ENCODE results near the gene UBL3. TPM values are rescaled to one million over a fixed set of nuclear protein-coding genes. Genes with fewer than 3 reads are reported as not detected.

The UBL3 gene
- total RNA-seq, 1 donor from 2014 or later, result 20.0 TPM

DNA sequence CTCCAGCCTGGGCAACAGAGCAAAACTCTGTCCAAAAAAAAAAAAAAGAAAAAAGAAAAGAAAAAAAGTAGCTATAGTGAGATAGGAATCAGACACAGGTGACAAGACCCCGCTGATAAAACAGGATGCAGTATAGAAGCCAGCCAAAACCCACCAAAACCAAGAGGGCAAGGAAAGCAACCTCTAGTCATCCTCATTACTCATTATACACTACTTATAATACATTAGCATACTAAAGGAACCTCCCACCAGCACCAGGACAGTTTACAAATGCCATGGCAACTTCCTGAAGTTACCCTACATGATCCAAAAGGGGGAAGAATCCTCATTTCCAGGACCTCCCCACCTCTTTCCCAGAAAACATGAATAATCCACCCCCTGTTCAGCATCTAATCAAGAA is 35.6 kb upstream of the UBL3 start:
- no peak overlapping the region for H3K4me3 Mint-ChIP-seq
- H3K27ac Mint-ChIP-seq, result no peak overlapping the region
- Histone ChIP-seq H3K4me3 (no peak overlapping the region), H3F3A (ENCODE audit: low read depth) (peaks cover 20% of the 10 kb centered on the region), H3K9ac (no peak overlapping the region), H3K27ac (no peak overlapping the region), H3K27me3 (no peaks in the 10 kb centered on the region), H3K9me3 (ENCODE audit: low read depth) (no peaks in the 10 kb centered on the region), H3K36me3 (no peaks in the 10 kb centered on the region), H3K4me1 (peaks cover 38% of the 10 kb centered on the region), H4K20me1 (ENCODE audit: low read depth) (no peaks in the 10 kb centered on the region), H3K79me2 (ENCODE audit: low read depth) (no peaks in the 10 kb centered on the region), H2AFZ (replicated peaks) (no peak overlapping the region), H3K4me2 (no peak overlapping the region)
- H3K27me3 Mint-ChIP-seq (ENCODE audit: insufficient read depth, low read depth), result peaks cover 18% of the 10 kb centered on the region
- no peak for DNase-seq (ENCODE audit: low spot score)
- H3K9me3 Mint-ChIP-seq, result peaks cover 2% of the 10 kb centered on the region
- H3K36me3 Mint-ChIP-seq, result no peaks in the 10 kb centered on the region
- H3K4me1 Mint-ChIP-seq, result peaks cover 43% of the 10 kb centered on the region
- TF ChIP-seq EZH2 (IDR thresholded peaks at IDR 0.05) (no peak), EZH2phosphoT487 (IDR thresholded peaks at IDR 0.05) (no peak)
- TF ChIP-seq, protein P1, sequence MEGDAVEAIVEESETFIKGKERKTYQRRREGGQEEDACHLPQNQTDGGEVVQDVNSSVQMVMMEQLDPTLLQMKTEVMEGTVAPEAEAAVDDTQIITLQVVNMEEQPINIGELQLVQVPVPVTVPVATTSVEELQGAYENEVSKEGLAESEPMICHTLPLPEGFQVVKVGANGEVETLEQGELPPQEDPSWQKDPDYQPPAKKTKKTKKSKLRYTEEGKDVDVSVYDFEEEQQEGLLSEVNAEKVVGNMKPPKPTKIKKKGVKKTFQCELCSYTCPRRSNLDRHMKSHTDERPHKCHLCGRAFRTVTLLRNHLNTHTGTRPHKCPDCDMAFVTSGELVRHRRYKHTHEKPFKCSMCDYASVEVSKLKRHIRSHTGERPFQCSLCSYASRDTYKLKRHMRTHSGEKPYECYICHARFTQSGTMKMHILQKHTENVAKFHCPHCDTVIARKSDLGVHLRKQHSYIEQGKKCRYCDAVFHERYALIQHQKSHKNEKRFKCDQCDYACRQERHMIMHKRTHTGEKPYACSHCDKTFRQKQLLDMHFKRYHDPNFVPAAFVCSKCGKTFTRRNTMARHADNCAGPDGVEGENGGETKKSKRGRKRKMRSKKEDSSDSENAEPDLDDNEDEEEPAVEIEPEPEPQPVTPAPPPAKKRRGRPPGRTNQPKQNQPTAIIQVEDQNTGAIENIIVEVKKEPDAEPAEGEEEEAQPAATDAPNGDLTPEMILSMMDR (IDR thresholded peaks at IDR 0.05), result no peak

DNA sequence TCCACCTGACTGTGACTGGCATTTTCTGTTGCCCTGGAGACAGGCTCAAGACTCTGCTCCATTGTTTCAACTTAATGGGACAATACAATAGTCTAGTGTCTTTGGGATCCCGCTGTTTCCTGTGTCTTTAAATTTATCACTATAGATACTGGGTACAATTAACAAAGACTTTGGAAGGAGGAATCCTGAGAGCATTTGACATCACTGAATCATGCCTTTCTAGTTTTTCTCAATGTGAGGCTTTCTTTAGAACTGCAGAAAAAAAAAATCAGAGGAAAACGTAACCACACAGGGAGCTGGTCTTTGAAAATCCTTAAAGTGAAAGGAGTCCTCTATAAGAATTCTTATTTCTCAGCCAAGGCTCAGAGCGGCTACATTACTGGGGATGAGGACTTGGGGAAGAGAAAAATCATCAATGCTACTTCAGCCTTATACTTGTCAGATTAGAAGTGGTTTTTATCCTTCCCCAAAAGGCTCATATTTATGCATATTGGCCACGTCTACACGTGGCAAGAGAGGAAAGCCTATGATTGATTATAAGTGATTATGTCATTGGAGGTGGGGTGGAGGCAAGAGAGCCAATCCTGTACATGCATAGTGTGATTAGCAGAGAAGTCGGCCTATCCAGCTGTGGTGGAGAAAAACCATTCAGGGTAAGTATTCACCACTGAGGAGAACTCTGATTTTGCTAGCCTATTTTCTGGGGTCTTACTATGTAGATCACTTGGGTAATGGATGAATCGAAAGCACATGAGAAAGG is 34.4 kb upstream of the UBL3 start:
- Mint-ChIP-seq H3K4me1 (peaks cover 46% of the 10 kb centered on the region), H3K4me3 (peak overlapping the region; percentile 11), H3K36me3 (no peaks in the 10 kb centered on the region), H3K9me3 (peaks cover 2% of the 10 kb centered on the region), H3K27ac (peak overlapping the region; percentile 90), H3K27me3 (ENCODE audit: insufficient read depth, low read depth) (peaks cover 12% of the 10 kb centered on the region)
- H3K36me3 ChIP-seq, result no peaks in the 10 kb centered on the region
- H3K4me3 ChIP-seq, result peak overlapping the region; percentile 24
- H2AFZ ChIP-seq (replicated peaks), result no peak overlapping the region
- peak overlapping the region; percentile 62 for H3K4me2 ChIP-seq
- H3K4me1 ChIP-seq, result peaks cover 38% of the 10 kb centered on the region
- TF ChIP-seq, protein P1 (IDR thresholded peaks at IDR 0.05), result no peak
- TF ChIP-seq EZH2phosphoT487 (IDR thresholded peaks at IDR 0.05) (no peak), EZH2 (IDR thresholded peaks at IDR 0.05) (no peak)
- H3K27me3 ChIP-seq, result no peaks in the 10 kb centered on the region
- H3F3A ChIP-seq (ENCODE audit: low read depth), result peaks cover 20% of the 10 kb centered on the region
- H3K27ac ChIP-seq, result peak overlapping the region; percentile 90
- H3K79me2 ChIP-seq (ENCODE audit: low read depth), result no peaks in the 10 kb centered on the region
- no peak overlapping the region for H3K9ac ChIP-seq
- peak; percentile 78 for DNase-seq (ENCODE audit: low spot score)
- no peaks in the 10 kb centered on the region for H4K20me1 ChIP-seq (ENCODE audit: low read depth)
- H3K9me3 ChIP-seq (ENCODE audit: low read depth), result no peaks in the 10 kb centered on the region

DNA sequence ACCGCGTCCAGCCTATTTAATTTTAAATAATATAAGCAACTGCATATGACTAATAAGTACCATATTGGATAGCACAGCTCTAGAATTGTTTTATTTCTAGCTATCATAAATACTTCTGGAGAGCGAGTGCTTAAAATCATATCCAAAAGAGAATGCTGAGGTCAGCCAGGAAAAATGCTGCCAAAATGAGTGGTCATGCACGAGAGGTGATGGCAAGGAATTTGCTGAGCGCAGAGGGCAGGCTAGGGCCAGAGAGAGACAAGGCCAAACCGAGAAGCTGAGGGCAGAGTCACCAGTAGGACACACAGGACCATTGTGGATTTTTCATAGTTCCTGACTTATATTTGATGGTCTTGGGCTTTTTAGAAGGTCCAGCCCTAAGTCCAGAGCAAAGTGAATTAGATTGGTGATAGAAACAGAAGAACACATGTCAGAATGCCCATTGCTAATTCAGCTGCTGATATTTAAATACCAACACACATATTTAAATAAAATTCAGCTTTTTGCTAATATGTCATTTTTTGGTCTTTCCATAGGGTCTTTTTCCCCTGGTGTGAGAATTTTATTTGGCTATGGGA is 33.6 kb upstream of the UBL3 start:
- no peak overlapping the region for H3K4me3 Mint-ChIP-seq
- H3K4me1 Mint-ChIP-seq, result peaks cover 44% of the 10 kb centered on the region
- DNase-seq (ENCODE audit: low spot score), result no peak

More for the DNA sequence above, 33.6 kb upstream of the UBL3 start:
- Histone ChIP-seq H3K4me3 (peak overlapping the region; percentile 24), H3K4me2 (peak overlapping the region; percentile 62), H3K27me3 (no peaks in the 10 kb centered on the region), H2AFZ (replicated peaks) (no peak overlapping the region), H3K36me3 (no peaks in the 10 kb centered on the region), H3K9me3 (ENCODE audit: low read depth) (no peaks in the 10 kb centered on the region), H4K20me1 (ENCODE audit: low read depth) (no peaks in the 10 kb centered on the region), H3F3A (ENCODE audit: low read depth) (peaks cover 20% of the 10 kb centered on the region), H3K9ac (no peak overlapping the region), H3K4me1 (peaks cover 35% of the 10 kb centered on the region), H3K79me2 (ENCODE audit: low read depth) (no peaks in the 10 kb centered on the region), H3K27ac (peak overlapping the region; percentile 9)
- TF ChIP-seq EZH2 (IDR thresholded peaks at IDR 0.05), result no peak
- no peak for TF ChIP-seq EZH2phosphoT487 (IDR thresholded peaks at IDR 0.05)
- TF ChIP-seq, protein P1 (IDR thresholded peaks at IDR 0.05), result no peak
- peaks cover 2% of the 10 kb centered on the region for H3K9me3 Mint-ChIP-seq
- H3K36me3 Mint-ChIP-seq, result no peaks in the 10 kb centered on the region
- H3K27ac Mint-ChIP-seq, result peak overlapping the region; percentile 92
- H3K27me3 Mint-ChIP-seq (ENCODE audit: insufficient read depth, low read depth), result peaks cover 10% of the 10 kb centered on the region

Data from neural progenitor cell (in vitro differentiated cells).